C1 segment of cervical spinal cord (tissue), 14 donors: Measurements from ENCODE around the gene PFDN5.

Source experiments
- DNase-seq, 14 donors: peaks; one replicate each; lab custom pipeline; 2025; lab: John Stamatoyannopoulos, UW

The PFDN5 gene

GRCh38 chr12:53295070-53295890 lies at the start of gene PFDN5:
TSS of gene PFDN5 (plus strand) at chr12:53295542. CDS start at chr12:53295568, 26 bp downstream.
- DNase-seq: peak in 13 of 14 donors; percentile 20 to 90 (median 79)

DNA sequence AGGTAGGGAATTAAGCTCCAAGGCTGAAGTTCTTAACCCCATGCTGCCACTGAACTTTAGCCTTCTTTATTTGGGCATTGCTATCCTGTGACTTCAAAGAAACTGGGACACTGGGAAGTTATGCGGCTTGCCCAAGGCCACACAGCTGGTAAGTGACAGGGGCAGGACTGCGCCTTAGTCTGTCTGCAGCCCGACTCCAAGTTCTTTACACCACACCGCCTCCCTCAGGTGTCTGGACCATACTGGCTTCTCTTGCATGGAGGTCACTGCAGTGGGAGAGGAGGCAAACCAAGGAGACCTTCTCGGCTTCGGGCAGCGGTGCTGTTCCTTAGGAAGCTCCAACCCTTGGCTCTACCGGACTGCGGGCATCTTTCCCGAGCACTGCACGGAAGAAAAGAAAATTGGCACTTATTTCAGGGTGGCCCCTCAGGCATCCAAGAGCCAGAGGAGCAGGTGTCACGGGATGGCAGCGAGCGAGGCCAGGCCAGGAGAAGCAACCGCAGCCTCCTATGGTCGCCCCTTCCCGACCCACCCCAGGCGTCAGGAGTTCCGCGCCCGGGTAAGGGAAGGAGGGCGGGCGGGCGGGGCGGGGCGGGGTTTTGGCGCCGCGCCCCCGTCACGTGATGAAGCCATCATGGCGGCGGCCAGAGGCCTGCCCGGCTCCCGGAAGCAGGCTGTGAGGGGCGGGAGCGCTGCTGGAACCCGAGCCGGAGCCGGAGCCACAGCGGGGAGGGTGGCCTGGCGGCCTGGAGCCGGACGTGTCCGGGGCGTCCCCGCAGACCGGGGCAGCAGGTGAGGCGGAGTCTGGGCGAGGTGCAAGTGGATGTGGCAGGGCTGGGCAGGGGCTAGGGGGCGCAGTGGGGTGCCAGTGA lies 43.6 kb upstream of the PFDN5 start:
- peak; percentile 43 to 93 (median 81) for DNase-seq

GRCh38 chr12:53252349-53252916 lies 42.9 kb upstream of the PFDN5 start:
- no peak for DNase-seq

DNA sequence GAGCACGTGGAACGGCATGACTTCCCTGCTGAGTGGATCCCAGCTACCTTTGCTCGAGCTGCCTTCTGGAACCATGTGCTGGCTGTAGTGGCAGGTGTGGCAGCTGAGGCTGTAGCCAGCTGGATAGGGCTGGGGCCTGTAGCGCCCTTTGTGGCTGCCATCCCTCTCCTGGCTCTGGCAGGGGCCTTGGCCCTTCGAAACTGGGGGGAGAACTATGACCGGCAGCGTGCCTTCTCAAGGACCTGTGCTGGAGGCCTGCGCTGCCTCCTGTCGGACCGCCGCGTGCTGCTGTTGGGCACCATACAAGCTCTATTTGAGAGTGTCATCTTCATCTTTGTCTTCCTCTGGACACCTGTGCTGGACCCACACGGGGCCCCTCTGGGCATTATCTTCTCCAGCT lies 42.0 kb upstream of the PFDN5 start:
- no peak for DNase-seq

DNA sequence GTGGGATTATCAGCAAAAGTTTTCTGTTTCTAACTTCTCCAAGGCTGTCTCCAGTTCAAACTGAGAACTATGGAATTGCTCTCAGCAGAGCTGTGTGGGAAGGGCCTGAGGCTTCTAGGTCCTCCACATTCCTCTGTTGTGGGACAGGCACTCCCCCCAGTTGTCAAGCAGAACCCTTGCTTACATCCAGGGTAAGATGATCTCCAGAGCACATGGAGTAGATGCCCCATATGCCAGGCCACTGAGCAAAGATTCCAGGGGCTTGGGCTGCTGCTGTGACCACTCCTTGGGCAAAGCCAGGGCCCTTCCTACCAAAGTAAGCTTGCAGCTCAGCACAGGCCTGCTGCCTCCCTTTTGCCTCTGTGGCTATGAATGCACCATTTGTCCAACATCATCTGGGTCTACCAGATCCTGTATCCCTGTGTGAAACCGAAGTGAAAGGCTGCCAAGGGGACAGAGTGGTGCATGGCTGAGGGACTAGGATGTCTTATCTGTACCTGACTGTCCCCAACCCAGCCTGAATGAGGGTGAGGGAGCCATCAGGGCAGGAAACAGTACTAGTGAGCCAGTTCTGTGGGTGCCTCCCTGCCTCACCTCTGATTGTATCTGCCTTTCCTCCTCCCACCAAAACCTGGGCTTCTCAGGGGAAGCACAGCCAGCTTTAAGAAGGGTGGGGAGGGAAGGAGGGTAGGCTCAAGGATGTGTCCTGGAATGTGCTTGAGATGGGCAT lies 40.4 kb upstream of the PFDN5 start:
- no peak for DNase-seq

GRCh38 chr12:53255996-53256395 lies 39.3 kb upstream of the PFDN5 start:
- no peak for DNase-seq

DNA sequence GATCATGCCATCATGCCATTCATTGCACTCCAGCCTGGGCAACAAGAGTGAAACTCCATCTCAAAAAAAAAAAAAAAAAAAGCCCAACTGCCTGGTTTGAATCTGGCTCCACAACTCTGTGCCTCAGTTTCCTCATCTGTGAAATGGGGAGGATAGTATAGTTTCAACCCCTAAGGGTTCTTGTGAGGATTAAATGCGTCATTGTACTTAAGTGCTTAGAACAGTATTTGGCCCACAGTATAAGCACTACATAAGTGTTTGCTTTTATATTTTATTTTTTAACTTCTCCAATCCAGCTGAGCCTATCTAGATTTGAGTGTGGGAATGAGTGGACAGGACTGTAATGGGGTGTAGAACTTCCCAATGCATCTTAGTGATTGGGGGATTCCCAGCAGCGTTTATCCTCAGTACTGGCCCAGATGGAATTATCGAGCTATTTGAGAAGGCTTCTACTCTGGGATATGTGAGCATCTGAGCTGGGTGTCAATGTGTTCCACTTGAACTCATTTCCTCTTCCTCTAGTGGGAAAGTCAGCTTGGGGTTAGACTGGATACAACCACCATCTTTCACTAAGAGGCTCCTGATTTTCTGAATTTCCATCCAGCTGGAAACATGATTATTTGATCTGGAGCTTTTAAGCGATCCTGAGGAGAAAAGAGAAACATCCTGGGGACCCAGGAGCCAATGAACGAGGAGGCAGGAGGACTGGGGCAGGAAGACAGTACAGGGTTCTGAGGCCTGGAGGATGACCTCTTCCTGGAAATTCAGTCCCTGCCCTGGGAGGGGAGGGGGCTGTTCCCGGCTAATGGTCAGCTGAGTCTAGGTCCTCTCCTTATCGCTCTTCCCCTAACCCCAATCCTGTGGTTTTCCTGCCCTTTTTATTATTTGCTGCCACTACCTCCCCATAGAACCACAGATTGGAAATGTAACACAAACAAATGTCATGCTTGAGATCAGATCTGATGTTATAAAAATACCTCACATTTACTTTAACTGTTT lies 36.5 kb upstream of the PFDN5 start:
- no peak for DNase-seq

GRCh38 chr12:53259891-53260290 lies 35.5 kb upstream of the PFDN5 start:
- DNase-seq: no peak

GRCh38 chr12:53265783-53266182 lies 29.6 kb upstream of the PFDN5 start:
- no peak for DNase-seq

GRCh38 chr12:53267306-53267998 lies 27.9 kb upstream of the PFDN5 start:
- DNase-seq: no peak

GRCh38 chr12:53267999-53268629 lies 27.2 kb upstream of the PFDN5 start, which contains the start of gene ESPL1:
TSS of gene ESPL1 (plus strand) at chr12:53268299. CDS start at chr12:53268767, 468 bp downstream.
- peak in 13 of 14 donors; percentile 13 to 77 (median 44) for DNase-seq

- no peak for DNase-seq
These were observed 26.4 kb upstream of the PFDN5 start for GRCh38 chr12:53268630-53269562.

DNA sequence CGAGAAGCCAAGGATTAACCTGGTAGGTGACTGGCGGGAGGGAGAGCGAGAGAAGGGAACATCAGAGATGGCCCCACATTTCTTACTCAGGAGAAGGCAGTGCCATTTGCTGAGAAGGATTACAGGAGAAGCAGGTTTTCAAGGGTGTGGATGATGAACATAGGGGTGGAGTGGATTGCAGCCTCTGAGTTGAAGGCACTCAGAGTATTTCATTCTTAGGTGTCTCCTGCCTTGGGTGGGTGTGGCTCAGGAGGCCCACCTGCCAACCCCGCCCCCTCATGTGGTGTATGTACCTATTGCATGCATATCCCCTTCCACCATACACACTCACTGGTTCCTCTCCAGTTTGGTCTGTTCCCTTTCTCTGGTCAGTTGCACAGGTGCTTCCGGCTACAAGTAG lies 20.9 kb upstream of the PFDN5 start:
- DNase-seq: no peak

- no peak for DNase-seq
These were observed 18.8 kb upstream of the PFDN5 start for GRCh38 chr12:53276511-53276910.

- no peak for DNase-seq
These were observed 17.4 kb upstream of the PFDN5 start for GRCh38 chr12:53277981-53278380.

DNA sequence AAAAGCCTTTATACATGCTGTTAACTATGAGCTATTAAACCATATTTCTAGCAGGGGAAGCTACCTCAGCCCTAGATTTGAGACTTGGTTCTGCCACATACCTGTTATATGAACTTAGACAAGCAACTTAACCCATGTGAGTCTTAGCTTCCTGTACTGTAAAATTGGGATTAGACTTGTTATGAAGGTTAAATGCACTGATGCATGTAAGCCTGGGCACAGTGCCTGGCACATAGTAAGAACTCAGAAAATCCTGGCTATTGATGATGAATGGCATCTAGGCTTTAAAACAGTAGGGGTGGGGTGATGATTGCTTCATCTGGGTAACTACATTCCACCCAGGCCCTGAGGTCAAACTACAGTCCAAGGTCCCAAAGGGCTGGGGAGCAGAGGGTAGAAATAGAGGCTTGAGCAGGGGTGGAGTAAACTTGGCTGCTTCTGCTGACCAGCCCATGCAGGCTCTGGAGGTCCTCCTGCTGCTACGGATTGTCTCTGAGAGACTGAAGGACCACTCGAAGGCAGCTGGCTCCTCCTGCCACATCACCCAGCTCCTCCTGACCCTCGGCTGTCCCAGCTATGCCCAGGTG lies 16.0 kb upstream of the PFDN5 start:
- DNase-seq: no peak

DNA sequence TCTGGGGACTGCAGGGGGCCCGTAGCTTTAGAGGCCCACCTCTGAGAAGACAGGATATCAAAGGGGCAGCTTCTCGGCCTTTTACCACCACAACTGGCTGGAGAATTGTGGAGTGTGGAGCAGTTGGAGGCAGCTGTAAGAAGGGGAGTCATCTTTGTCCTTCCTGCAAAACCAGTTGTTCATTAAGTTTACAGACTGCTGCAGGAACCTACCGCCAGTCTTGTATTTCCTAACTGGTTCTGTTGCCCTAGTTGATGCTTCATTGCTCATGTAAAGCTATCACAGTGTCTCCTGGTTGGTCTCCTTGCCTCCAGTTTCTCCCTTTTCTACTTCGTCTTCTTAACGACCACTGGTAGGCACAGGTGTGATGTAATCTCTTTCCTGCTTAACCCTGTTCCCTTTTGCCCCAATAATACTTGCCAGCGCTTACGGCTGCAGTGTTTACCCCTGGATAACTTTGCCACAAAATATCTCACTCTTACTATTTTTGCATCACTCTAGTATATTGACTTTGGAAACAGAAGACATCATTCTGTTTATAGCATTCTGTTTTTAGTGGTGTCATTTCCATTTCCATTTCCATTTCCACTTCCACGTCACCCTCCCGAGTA lies 15.3 kb upstream of the PFDN5 start:
- DNase-seq: no peak
